ENCODE data around the gene NOP16.

- TF ChIP-seq CTCF (IDR thresholded peaks at IDR 0.05; ENCODE audit: insufficient read depth, low read depth, low read length) (no peak), EZH2 (IDR thresholded peaks at IDR 0.05; ENCODE audit: insufficient read depth, low read length) (no peak)
Measured at GRCh38 chr5:176383248-176383905, 5.0 kb downstream of the NOP16 start.
